ENCODE results near the gene ARMH3.

ARMH3 gene

DNA sequence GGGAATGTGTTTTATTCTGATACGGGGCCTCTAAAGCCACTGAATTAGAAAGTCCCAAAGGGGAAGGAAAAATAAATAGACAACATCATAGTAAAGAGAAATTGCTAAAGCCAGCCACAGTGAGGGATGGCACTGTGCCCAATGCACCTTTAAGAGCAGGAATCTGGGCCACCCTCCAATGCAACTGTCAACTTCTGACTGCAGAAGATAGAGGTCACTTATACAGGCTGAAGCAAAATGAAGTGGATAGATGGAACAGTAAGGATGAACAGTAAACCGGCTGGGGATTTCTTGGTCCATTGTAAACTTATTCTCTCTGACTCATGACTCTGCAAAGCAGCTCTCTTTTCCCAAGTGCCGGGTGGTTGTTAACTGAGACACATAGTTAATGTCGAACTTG, 158.3 kb downstream of the ARMH3 start:
- no peaks in the 10 kb centered on the region for H3K4me1 Mint-ChIP-seq (ENCODE audit: low read depth)
- no peak for DNase-seq (ENCODE audit: low spot score)
- H3K27ac Mint-ChIP-seq, result no peak overlapping the region
- no peaks in the 10 kb centered on the region for H3K9me3 Mint-ChIP-seq
- H3K36me3 Mint-ChIP-seq (ENCODE audit: low read depth), result no peaks in the 10 kb centered on the region
- no peaks in the 10 kb centered on the region for H3K27me3 Mint-ChIP-seq (ENCODE audit: low read depth)
- H3K4me3 Mint-ChIP-seq, result no peak overlapping the region

DNA sequence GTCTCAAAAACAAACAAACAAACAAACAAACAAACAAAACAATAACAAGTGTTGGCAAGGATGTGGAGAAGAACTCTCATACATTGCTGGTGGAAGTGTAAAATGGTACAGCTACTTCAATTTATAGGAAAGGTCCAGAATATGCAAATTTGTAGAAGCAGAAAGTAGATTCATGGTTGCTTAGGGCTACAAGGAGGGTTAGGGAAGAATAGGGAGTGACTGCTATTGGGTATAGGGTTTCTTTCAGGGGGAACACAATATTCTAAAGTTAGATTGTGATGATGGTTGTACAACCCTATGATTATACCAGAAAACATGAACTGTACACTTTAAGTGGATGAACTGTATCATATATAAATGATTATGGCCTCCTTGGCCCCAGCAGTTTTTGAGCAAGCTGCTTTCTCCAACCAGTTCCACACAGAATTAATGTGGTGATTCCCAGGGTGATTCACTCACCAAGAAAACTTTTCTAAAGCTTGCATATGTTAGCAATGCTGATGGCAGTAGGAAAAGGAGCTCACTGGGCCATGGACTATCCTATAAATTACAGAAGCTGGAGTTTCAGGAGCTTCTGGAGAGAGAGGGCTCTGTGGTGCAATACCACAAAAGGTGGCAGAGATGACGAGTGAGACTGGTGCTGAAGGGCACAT, 159.6 kb downstream of the ARMH3 start:
- no peaks in the 10 kb centered on the region for H3K27me3 Mint-ChIP-seq (ENCODE audit: low read depth)
- H3K36me3 Mint-ChIP-seq (ENCODE audit: low read depth), result no peaks in the 10 kb centered on the region
- no peak overlapping the region for H3K4me3 Mint-ChIP-seq
- no peak for DNase-seq (ENCODE audit: low spot score)
- no peaks in the 10 kb centered on the region for H3K4me1 Mint-ChIP-seq (ENCODE audit: low read depth)
- no peaks in the 10 kb centered on the region for H3K9me3 Mint-ChIP-seq
- H3K27ac Mint-ChIP-seq, result no peak overlapping the region

DNA sequence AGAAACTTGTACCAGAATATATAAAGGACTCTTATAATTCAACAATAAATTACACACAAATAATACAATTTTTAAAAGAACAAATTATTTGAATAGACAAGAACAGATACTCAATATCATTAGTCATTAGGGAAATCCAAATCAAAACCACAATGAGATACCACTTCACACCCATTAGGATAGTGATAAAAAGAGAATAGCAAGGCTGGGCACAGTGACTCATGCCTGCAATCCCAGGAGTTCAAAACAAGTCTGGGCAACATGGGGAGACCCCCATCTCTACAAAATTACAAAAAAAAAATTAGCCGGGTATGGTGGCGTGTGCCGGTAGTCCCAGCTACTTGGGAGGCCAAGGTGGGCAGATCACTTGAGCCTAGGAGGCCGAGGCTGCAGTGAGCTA, 160.2 kb downstream of the ARMH3 start:
- Mint-ChIP-seq H3K9me3 (no peaks in the 10 kb centered on the region), H3K27me3 (ENCODE audit: low read depth) (no peaks in the 10 kb centered on the region), H3K27ac (no peak overlapping the region), H3K4me3 (no peak overlapping the region), H3K4me1 (ENCODE audit: low read depth) (no peaks in the 10 kb centered on the region), H3K36me3 (ENCODE audit: low read depth) (no peaks in the 10 kb centered on the region)
- DNase-seq (ENCODE audit: low spot score), result no peak

DNA sequence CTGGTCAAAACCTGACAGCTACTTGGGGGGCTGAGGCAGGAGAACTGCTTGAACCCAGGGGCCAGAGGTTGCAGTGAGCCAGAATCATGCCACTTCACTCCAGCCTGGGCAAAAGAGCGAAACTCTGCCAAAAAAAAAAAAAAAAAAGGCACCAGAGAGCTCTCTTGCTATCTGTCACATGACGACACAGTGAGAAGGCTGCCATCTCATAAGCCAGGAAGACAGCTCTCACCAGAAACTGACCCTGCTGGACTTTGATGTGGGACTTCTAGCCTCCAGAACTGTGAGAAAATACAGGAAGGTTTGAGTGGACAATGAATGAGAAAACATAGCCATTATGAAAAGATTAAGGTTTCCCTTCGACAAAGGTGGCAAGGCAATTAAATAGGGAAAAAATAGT, 161.2 kb downstream of the ARMH3 start:
- H3K4me1 Mint-ChIP-seq (ENCODE audit: low read depth), result no peaks in the 10 kb centered on the region

DNA sequence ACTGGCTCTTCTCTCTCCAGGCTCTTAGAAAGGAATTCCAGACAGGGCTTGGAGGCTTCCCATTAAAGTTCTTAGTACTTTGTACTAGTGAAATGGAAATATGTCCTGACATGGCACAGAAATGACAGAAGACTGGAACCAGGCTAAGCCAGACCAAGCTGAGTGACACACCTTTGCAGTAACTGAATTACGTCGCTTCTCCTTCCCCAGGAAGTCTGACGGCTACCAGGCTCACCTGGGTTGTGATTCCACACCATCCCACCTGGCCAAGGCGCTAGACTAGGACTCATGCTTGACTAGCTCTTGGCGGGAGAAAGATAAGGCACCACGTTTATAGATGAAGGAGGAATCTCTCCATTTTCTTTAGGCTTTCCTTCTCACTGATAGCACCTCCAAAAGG, 161.7 kb downstream of the ARMH3 start:
- H3K27me3 Mint-ChIP-seq (ENCODE audit: low read depth), result no peaks in the 10 kb centered on the region
- no peak overlapping the region for H3K27ac Mint-ChIP-seq
- no peaks in the 10 kb centered on the region for H3K4me1 Mint-ChIP-seq (ENCODE audit: low read depth)
- H3K9me3 Mint-ChIP-seq, result no peaks in the 10 kb centered on the region
- H3K4me3 Mint-ChIP-seq, result no peak overlapping the region
- no peak for DNase-seq (ENCODE audit: low spot score)
- H3K36me3 Mint-ChIP-seq (ENCODE audit: low read depth), result no peaks in the 10 kb centered on the region

More for the DNA sequence above, 161.2 kb downstream of the ARMH3 start:
- Mint-ChIP-seq H3K27me3 (ENCODE audit: low read depth) (no peaks in the 10 kb centered on the region), H3K4me3 (no peak overlapping the region), H3K9me3 (no peaks in the 10 kb centered on the region), H3K27ac (no peak overlapping the region), H3K36me3 (ENCODE audit: low read depth) (no peaks in the 10 kb centered on the region)
- DNase-seq (ENCODE audit: low spot score), result no peak

DNA sequence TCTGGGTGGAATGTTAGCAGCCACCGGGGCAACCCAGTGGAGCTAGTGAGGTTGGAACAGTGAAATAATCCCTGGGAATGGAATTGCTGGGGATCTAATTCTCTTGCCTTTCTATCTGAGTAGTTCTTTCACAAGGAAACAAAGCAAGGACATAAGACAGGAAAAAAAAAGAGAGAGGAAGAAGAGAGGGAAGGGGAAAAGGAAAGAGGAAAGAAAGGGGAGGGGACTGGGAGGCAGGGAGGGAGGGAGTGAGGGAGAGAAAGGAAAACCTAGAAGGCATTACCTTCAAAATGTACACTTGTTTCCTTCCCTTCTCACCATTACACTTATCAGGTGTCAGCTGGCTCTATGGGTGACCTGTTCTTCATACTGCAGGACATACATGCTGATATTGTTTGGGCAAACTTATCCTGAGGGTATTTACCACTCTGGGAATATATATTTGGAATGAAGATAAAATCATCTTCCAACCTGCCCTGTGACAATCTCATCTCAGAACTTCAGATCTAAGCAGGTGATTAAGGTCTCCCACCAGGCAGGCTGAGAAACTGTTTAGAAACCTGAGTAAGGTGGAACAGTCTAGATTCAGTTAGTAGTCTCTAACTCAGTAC, 162.4 kb downstream of the ARMH3 start:
- Mint-ChIP-seq H3K9me3 (no peaks in the 10 kb centered on the region), H3K36me3 (ENCODE audit: low read depth) (no peaks in the 10 kb centered on the region), H3K4me1 (ENCODE audit: low read depth) (no peaks in the 10 kb centered on the region), H3K4me3 (no peak overlapping the region), H3K27ac (no peak overlapping the region), H3K27me3 (ENCODE audit: low read depth) (no peaks in the 10 kb centered on the region)
- DNase-seq (ENCODE audit: low spot score), result no peak

DNA sequence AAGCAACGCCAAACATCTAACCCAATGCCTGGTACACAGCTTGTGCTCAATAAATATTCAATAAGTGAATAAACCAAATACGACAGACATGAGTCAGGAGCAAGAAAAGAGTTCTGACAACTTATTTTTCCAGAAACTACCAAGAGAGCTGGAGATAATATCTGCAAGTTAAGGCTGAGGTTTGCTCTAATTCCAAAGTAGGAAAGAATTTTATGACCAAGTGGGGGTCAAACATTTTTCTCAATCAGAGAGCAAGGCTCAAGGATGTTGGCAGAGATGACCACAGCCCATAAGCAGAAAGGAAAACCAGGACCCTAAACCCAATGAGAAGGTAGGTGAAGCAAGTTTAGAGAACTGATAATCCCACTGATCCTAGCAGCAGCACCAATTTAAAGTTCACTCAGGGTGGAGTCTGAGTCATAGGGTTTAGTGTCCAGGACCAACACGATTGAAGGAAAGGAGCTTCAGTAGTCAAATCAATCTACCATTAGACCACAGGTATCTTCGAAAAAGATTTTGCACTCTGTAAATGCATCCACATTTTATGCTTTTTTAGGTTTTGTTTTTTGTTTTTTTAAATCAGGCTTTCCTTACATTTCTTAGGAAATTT, 163.1 kb downstream of the ARMH3 start:
- Mint-ChIP-seq H3K4me1 (ENCODE audit: low read depth) (no peaks in the 10 kb centered on the region), H3K27me3 (ENCODE audit: low read depth) (no peaks in the 10 kb centered on the region), H3K27ac (no peak overlapping the region), H3K4me3 (no peak overlapping the region), H3K36me3 (ENCODE audit: low read depth) (no peaks in the 10 kb centered on the region), H3K9me3 (no peaks in the 10 kb centered on the region)
- no peak for DNase-seq (ENCODE audit: low spot score)

DNA sequence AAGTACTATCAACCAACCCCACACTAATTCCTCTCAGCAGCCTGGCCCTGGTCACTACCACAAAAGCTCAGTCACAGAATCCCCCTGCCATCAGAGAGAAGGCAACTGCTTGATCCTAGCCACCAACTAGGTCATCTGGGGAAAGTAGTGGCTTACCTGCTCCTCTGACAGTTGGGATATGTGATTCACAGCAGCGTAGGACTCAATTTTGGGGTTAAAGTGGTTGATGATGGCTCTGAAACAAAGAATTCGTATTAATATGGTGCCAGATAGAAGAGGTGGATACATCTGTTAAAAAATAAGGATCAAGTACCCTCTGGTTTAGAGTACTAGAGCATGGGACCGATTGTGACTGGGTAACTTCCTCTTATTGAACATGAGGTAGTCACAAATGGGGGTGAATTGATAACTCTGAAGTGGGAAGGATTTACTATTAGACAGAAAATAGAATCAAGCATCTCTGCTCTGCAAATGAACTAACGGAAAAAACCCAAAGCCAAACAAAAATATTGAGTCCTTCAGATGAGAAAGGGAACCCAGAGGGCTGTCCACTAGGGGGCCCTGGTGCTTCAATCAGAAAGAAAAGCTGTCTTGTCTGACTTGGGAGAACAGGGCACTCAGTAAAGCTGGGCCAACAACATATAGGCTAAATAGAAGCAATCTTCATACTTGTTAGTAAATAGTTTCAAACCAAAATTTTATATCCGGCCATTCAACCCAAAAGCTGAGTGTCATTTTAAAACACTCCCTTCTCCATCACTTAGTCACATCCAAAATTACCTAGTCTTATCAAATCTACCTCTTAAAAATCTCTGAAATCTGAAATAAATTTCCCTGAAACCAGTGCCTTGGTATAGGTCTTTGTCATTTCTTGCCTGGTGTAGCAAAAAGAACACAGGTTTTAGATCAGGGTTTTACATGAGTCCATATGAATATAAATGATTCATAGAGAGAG, 166.4 kb downstream of the ARMH3 start:
- peak; percentile 56 for DNase-seq (ENCODE audit: low spot score)
- peaks cover 1% of the 10 kb centered on the region for H3K36me3 Mint-ChIP-seq (ENCODE audit: low read depth)
- no peaks in the 10 kb centered on the region for H3K9me3 Mint-ChIP-seq
- no peaks in the 10 kb centered on the region for H3K27me3 Mint-ChIP-seq (ENCODE audit: low read depth)
- H3K4me1 Mint-ChIP-seq (ENCODE audit: low read depth), result no peaks in the 10 kb centered on the region
- H3K4me3 Mint-ChIP-seq, result no peak overlapping the region
- H3K27ac Mint-ChIP-seq, result no peak overlapping the region

DNA sequence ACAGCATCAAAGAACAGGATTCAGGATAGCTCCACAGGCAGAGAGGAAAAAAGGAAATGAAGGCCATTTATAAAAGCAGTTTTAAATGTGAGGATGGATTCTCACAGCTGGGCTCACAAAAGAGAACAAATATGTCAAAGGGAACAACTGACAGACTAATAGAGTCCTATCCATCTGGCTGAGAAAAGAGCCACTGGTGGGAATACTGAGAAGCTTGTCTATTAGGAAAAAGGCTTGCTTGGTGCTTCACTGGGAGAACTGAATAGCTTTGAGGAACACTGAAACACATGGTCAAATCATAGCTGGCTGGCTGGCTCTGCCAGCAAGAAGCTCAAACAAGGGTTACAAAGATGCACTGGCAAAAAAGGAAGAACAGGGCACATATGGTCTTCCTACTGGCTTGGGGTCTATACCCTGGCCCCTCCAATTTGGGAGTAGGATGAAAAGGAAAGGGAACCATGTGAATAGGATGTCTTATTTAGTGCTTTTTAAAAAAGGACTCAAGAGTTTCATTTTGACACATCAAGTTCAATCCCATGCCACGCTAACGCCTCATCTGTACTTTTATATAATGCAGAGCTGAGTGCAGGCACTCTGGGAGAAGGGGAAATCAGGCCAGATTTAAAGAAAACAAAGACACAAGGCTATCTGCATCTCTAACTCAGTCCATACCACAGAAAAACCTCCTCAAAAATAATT, 167.6 kb downstream of the ARMH3 start:
- Mint-ChIP-seq H3K4me1 (ENCODE audit: low read depth) (no peaks in the 10 kb centered on the region), H3K4me3 (no peak overlapping the region), H3K36me3 (ENCODE audit: low read depth) (peaks cover 1% of the 10 kb centered on the region), H3K27me3 (ENCODE audit: low read depth) (no peaks in the 10 kb centered on the region), H3K9me3 (no peaks in the 10 kb centered on the region), H3K27ac (no peak overlapping the region)
- no peak for DNase-seq (ENCODE audit: low spot score)

DNA sequence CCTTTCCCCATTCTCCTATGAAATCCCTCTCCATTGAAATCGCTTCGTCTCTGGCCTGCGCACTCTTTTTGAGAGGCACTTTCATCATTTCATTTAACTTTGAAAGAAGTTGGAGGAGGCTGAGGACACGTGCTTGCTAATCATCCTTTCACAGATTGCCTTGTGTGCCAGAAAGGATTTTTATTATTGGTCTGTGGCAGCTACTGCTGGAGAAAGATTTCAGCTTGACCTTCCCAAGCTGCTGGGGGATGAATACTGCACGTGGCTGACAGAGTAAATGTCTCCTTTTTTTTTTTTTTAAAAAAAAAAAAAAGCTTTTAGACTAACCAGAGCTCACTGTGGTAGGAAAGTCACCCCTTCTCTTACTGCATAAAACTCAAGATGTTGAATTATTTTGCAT, 168.2 kb downstream of the ARMH3 start:
- Mint-ChIP-seq H3K4me3 (no peak overlapping the region), H3K27ac (no peak overlapping the region), H3K9me3 (no peaks in the 10 kb centered on the region), H3K4me1 (ENCODE audit: low read depth) (no peaks in the 10 kb centered on the region), H3K36me3 (ENCODE audit: low read depth) (peaks cover 1% of the 10 kb centered on the region), H3K27me3 (ENCODE audit: low read depth) (no peaks in the 10 kb centered on the region)
- no peak for DNase-seq (ENCODE audit: low spot score)

DNA sequence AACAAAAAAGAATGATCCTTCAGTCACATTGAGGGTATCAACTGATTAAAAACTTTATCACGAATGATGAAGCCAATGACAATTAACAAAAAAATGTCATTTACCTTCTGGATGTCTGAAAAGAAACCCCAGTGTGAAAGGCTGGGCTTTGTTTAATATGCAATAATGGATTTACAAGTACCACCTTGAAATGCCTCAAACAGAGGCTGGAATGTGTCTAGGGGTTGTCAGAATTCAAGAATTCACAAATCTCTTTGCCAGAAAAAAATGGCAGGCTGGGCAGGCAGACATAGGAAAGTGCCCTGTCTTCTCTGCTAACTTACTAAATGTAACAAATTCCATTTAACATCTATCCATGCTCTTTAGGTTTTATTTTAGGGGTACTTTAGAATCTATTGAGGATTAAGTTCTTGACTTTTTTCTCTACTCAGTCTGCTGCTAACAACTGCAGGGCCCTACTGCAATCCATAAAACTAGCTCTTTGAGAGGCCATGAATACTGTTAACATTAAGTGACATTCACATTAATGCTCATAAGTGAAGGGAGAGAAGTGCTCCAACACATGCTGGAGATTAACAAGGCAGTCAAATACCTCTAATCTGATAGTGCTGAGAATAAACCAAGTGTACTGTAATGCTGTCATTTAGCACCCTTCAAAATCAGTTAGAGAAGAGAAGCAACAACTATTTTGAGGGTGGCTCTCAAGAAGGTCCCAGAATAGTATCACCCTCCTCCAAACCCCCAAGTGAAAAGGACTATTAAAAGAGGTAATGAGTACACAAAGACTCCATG, 169.3 kb downstream of the ARMH3 start:
- Mint-ChIP-seq H3K4me1 (ENCODE audit: low read depth) (no peaks in the 10 kb centered on the region), H3K27me3 (ENCODE audit: low read depth) (no peaks in the 10 kb centered on the region)

DNA sequence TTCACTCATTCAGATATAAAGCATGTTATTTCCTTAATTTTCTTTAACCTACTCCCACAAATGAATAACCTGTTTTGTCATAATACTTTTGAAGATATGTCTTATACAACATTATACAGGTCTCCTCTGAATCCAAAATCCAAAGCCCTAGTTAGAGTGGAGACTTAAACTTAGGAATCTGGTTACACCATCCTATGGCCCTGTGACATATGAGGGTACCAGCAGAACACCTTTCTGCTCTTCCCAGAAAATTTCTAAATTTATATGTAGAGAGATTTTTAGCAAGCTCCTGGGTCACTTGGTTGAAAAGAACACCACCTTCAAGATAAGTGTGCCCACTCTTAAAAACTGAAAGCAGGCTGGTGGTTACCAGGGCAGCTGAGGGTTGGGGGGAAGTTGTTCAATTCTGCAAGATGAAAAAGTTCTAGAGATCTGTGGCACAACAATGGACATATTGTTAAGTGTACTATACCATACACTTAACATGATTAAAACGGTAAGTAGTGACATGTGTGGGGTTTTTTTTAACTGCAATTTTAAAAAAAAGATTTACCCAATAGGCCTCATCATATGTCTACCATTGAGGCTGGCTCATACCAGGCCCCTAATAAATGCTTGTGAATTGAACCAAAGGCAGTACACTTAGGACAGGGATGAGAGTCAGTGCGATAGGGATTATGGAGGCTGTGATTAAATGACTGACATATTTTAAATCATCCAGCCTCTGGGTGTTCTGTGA, 174.8 kb downstream of the ARMH3 start:
- no peak for DNase-seq (ENCODE audit: low spot score)
- Mint-ChIP-seq H3K27me3 (ENCODE audit: low read depth) (no peaks in the 10 kb centered on the region), H3K4me1 (ENCODE audit: low read depth) (no peaks in the 10 kb centered on the region), H3K27ac (no peak overlapping the region), H3K36me3 (ENCODE audit: low read depth) (peaks cover 4% of the 10 kb centered on the region), H3K4me3 (no peak overlapping the region), H3K9me3 (no peaks in the 10 kb centered on the region)

More for the DNA sequence above, 169.3 kb downstream of the ARMH3 start:
- peaks cover 1% of the 10 kb centered on the region for H3K36me3 Mint-ChIP-seq (ENCODE audit: low read depth)
- H3K4me3 Mint-ChIP-seq, result no peak overlapping the region
- no peak overlapping the region for H3K27ac Mint-ChIP-seq
- DNase-seq (ENCODE audit: low spot score), result no peak
- no peaks in the 10 kb centered on the region for H3K9me3 Mint-ChIP-seq

Data from T-helper 2 cell treated with Interferon-gamma antibody and Interleukin-4, amounts not matched to agents 5 μg/mL and 100 μg/mL, for 36 hours (primary cell).